IMR-90 (cell line): ENCODE measurements around the gene AHCYL2. TPM values are rescaled to one million over a fixed set of nuclear protein-coding genes. Genes with fewer than 3 reads are reported as not detected.

Experiments used
- ATAC-seq: fragments of 200-7000 bp; cut with Tn5 transposase; 2 replicates; pipeline ENCODE4 v1.9.1; 2020; ENCODE audit warnings: low read depth, mild to moderate bottlenecking, moderate library complexity
- BruUV-seq: library from RNA; stranded (reverse); fragments of 400-500 nt; replicated peaks from 2 replicates; lab custom pipeline; 2021; lab: Mats Ljungman, UMichigan
- CTCF ChIA-PET: fragments of 300-600 bp; formaldehyde crosslinking; extraction: SDS; loops from one replicate; lab custom pipeline; 2021; ENCODE audit warnings: antibody characterized with exemption; lab: Yijun Ruan, JAX
- POLR2A ChIA-PET: fragments of 300-600 bp; sonication (Branson Sonifier 250); formaldehyde crosslinking; loops from one replicate; lab custom pipeline; 2022; ENCODE audit warnings: antibody characterized with exemption; ENCODE audit not compliant: unreplicated experiment; lab: Charles Lee
- DNase-seq: peaks from one replicate; pipeline ENCODE4 v3.0.0; 2013
- H2AFZ ChIP-seq: replicated peaks from 2 replicates; pipeline ENCODE3; 2013; ENCODE audit warnings: low read length, mild to moderate bottlenecking; ENCODE audit not compliant: poor library complexity
- H2AK5ac ChIP-seq: 2 replicates; pipeline ENCODE4 v1.6.1; 2013; ENCODE audit warnings: low read depth, low read length, inconsistent platforms
- H2AK9ac ChIP-seq: replicated peaks from 2 replicates; pipeline ENCODE3; 2013; ENCODE audit warnings: mild to moderate bottlenecking, low read depth, low read length, moderate library complexity; ENCODE audit not compliant: poor library complexity
- H2BK120ac ChIP-seq: 2 replicates; pipeline ENCODE4 v1.6.1; 2013; ENCODE audit warnings: low read depth, low read length, inconsistent platforms
- H2BK15ac ChIP-seq: 3 replicates; pipeline ENCODE4 v1.6.1; 2013; ENCODE audit warnings: low read depth, low read length, inconsistent platforms
- H2BK20ac ChIP-seq: 2 replicates; pipeline ENCODE4 v1.6.1; 2013; ENCODE audit warnings: low read depth, mild to moderate bottlenecking, inconsistent platforms, low read length, moderate library complexity
- H2BK5ac ChIP-seq: 2 replicates; pipeline ENCODE4 v1.6.1; 2013; ENCODE audit warnings: mild to moderate bottlenecking, low read depth, low read length, inconsistent platforms; ENCODE audit not compliant: poor library complexity, severe bottlenecking
- H3K14ac ChIP-seq: replicated peaks from 2 replicates; pipeline ENCODE4 v1.6.1; 2013; ENCODE audit warnings: low read depth, low read length, inconsistent platforms
- H3K18ac ChIP-seq: 2 replicates; pipeline ENCODE4 v1.6.1; 2013; ENCODE audit warnings: low read depth, low read length, control low read depth
- H3K23ac ChIP-seq: 2 replicates; pipeline ENCODE4 v1.6.1; 2013; ENCODE audit warnings: low read depth, low read length, inconsistent platforms
- H3K27ac ChIP-seq: 2 replicates; pipeline ENCODE4 v1.5.1; 2013; ENCODE audit warnings: mild to moderate bottlenecking, control low read depth, low read length; ENCODE audit not compliant: insufficient read depth
- H3K27me3 ChIP-seq: 2 replicates; pipeline ENCODE4 v1.6.1; 2013; ENCODE audit warnings: low read length; ENCODE audit not compliant: control insufficient read depth, insufficient read depth
- H3K36me3 ChIP-seq: 2 replicates; pipeline ENCODE4 v1.6.1; 2013; ENCODE audit warnings: low read length, mixed read lengths; ENCODE audit not compliant: control insufficient read depth, insufficient read depth
- H3K4ac ChIP-seq: 2 replicates; pipeline ENCODE4 v1.6.1; 2013; ENCODE audit warnings: low read depth, low read length, inconsistent platforms
- H3K4me1 ChIP-seq: 2 replicates; pipeline ENCODE4 v1.6.1; 2013; ENCODE audit warnings: low read length, mixed read lengths; ENCODE audit not compliant: control insufficient read depth, insufficient read depth
- H3K4me2 ChIP-seq: 2 replicates; pipeline ENCODE4 v1.6.1; 2013; ENCODE audit warnings: low read depth, mild to moderate bottlenecking, control low read depth, low read length, moderate library complexity
- H3K4me3 ChIP-seq: 2 replicates; pipeline ENCODE4 v1.5.1; 2013; ENCODE audit warnings: low read depth, mild to moderate bottlenecking, control low read depth, low read length, moderate library complexity; ENCODE audit not compliant: insufficient read depth
- H3K56ac ChIP-seq: 2 replicates; pipeline ENCODE4 v1.6.1; 2013; ENCODE audit warnings: low read length, inconsistent platforms; ENCODE audit not compliant: insufficient read depth; ENCODE audit errors: extremely low read depth
- H3K79me1 ChIP-seq, 2 experiments: 2 replicates each; pipeline ENCODE4 v1.6.1; 2013; ENCODE audit warnings: low read length in 2 of 2, inconsistent platforms in 1 of 2, low read depth in 1 of 2
- H3K9ac ChIP-seq: 2 replicates; pipeline ENCODE4 v1.6.1; 2013; ENCODE audit warnings: low read depth, low read length, control low read depth
- H3K9me1 ChIP-seq: 2 replicates; pipeline ENCODE4 v1.6.1; 2013; ENCODE audit warnings: low read length, inconsistent platforms; ENCODE audit not compliant: insufficient read depth
- H3K9me3 ChIP-seq: 2 replicates; pipeline ENCODE4 v1.6.1; 2013; ENCODE audit warnings: low read length; ENCODE audit not compliant: control insufficient read depth, insufficient read depth
- H4K20me1 ChIP-seq: 2 replicates; pipeline ENCODE4 v1.6.1; 2013; ENCODE audit warnings: low read length, inconsistent platforms; ENCODE audit not compliant: insufficient read depth
- H4K5ac ChIP-seq: 2 replicates; pipeline ENCODE4 v1.6.1; 2013; ENCODE audit warnings: mild to moderate bottlenecking, low read depth, low read length, control low read depth
- H4K8ac ChIP-seq, 2 experiments: 2 replicates each; pipeline ENCODE4 v1.6.1; 2013; ENCODE audit warnings: low read depth in 2 of 2, low read length in 2 of 2, control low read depth in 1 of 2, inconsistent platforms in 1 of 2
- H4K91ac ChIP-seq: 2 replicates; pipeline ENCODE4 v1.6.1; 2013; ENCODE audit warnings: low read depth, low read length, inconsistent platforms; ENCODE audit not compliant: insufficient read depth
- BHLHE40 ChIP-seq: fragments of 150-350 bp; IDR thresholded peaks from 2 replicates; pipeline ENCODE4 v1.6.1; 2016; ENCODE audit warnings: mild to moderate bottlenecking, low read depth, low read length
- CEBPB ChIP-seq: IDR thresholded peaks from 2 replicates; pipeline ENCODE4 v1.6.1; 2012; ENCODE audit warnings: low read depth, low read length, improper control_type of control experiment
- CHD1 ChIP-seq: IDR thresholded peaks from 2 replicates; pipeline ENCODE4 v1.6.1; 2012; ENCODE audit warnings: low read depth, low read length, improper control_type of control experiment
- CTCF ChIP-seq: conservative IDR thresholded peaks from 2 replicates; pipeline ENCODE4 v1.5.1; 2012; ENCODE audit warnings: mild to moderate bottlenecking, low read depth, low read length, improper control_type of control experiment
- ELK1 ChIP-seq: fragments of 150-350 bp; IDR thresholded peaks from 2 replicates; pipeline ENCODE4 v1.6.1; 2016; ENCODE audit warnings: low read depth, mild to moderate bottlenecking, low read length, moderate library complexity, borderline replicate concordance
- FOS ChIP-seq: fragments of 150-350 bp; IDR thresholded peaks from 2 replicates; pipeline ENCODE4 v1.6.1; 2016; ENCODE audit warnings: low read depth, low read length
- MAFK ChIP-seq: IDR thresholded peaks from 2 replicates; pipeline ENCODE4 v1.6.1; 2012; ENCODE audit warnings: low read depth, low read length, improper control_type of control experiment
- MAZ ChIP-seq: IDR thresholded peaks from 2 replicates; pipeline ENCODE4 v1.6.1; 2012; ENCODE audit warnings: low read depth, mild to moderate bottlenecking, low read length, improper control_type of control experiment, moderate library complexity, borderline replicate concordance
- MXI1 ChIP-seq: IDR thresholded peaks from 2 replicates; pipeline ENCODE4 v1.6.1; 2012; ENCODE audit warnings: low read depth, mild to moderate bottlenecking, low read length, moderate library complexity, borderline replicate concordance
- NFE2L2 ChIP-seq: fragments of 150-350 bp; IDR thresholded peaks from 2 replicates; pipeline ENCODE4 v1.6.1; 2016; ENCODE audit warnings: low read depth, mild to moderate bottlenecking, low read length
- POLR2A ChIP-seq: IDR thresholded peaks from 2 replicates; pipeline ENCODE4 v1.6.1; 2012; ENCODE audit warnings: mild to moderate bottlenecking, low read depth, low read length
- RAD21 ChIP-seq: IDR thresholded peaks from 2 replicates; pipeline ENCODE4 v1.6.1; 2012; ENCODE audit warnings: low read length, improper control_type of control experiment
- RCOR1 ChIP-seq: IDR thresholded peaks from 2 replicates; pipeline ENCODE4 v1.6.1; 2012; ENCODE audit warnings: mild to moderate bottlenecking, low read length, improper control_type of control experiment; ENCODE audit not compliant: insufficient replicate concordance
- RFX5 ChIP-seq: IDR thresholded peaks from 2 replicates; pipeline ENCODE4 v1.8.0; 2012; ENCODE audit warnings: low read depth, mild to moderate bottlenecking, low read length, moderate library complexity
- SMC3 ChIP-seq: fragments of 150-350 bp; IDR thresholded peaks from 2 replicates; pipeline ENCODE4 v1.6.1; 2016; ENCODE audit warnings: low read depth, mild to moderate bottlenecking, antibody characterized with exemption, low read length, moderate library complexity
- USF2 ChIP-seq: fragments of 150-350 bp; IDR thresholded peaks from 2 replicates; pipeline ENCODE4 v1.6.1; 2017; ENCODE audit warnings: mild to moderate bottlenecking, antibody characterized with exemption, low read length, low read depth
- WGBS, 2 experiments: methylation state at CpG; one replicate each; pipeline versions ENCODE4 v1.1.5 to v1.1.7; 2013; ENCODE audit warnings: missing lambda C conversion rate in 2 of 2; ENCODE audit not compliant: insufficient read length in 1 of 2; ENCODE audit errors: extremely low coverage in 2 of 2; 5-methylcytosine and 5-hydroxymethylcytosine counted together
- dilution Hi-C: fragments of 300-500 bp; cut with HindIII; formaldehyde crosslinking; loops from one replicate; pipeline ENCODE4 v1.14.3; 2018; ENCODE audit warnings: low sequenced_read_pairs; ENCODE audit not compliant: unreplicated experiment
- in situ Hi-C: fragments of 300-500 bp; cut with MboI; formaldehyde crosslinking; loops from 3 replicates; pipeline ENCODE4 v1.14.3; 2019; ENCODE audit warnings: low sequenced_read_pairs, inconsistent platforms, mixed read lengths
- intact Hi-C: fragments of 100-400 bp; cut with micrococcal nuclease; formaldehyde crosslinking; loops from 2 replicates; pipeline ENCODE4 v1.10.0; 2022
- polyA plus RNA-seq, 3 experiments: library from polyadenylated mRNA; depleted of rRNA; stranded (reverse); fragments of >200 nt; gene quantifications; 2 replicates each; pipeline ENCODE4 v1.2.3, GENCODE V29; 2012; ENCODE audit warnings: low replicate concordance in 1 of 3
- total RNA-seq: library from RNA; depleted of rRNA; stranded (reverse); fragments of >200 nt; gene quantifications from 2 replicates; pipeline ENCODE4 v1.2.3, GENCODE V29; 2012

AHCYL2 gene
- total and polyA plus RNA-seq, 2 of the 4 experiments (the other 2 are of a cell fraction): 5.7 to 7.6 TPM

GRCh38 chr7:129457101-129457500 lies 232.3 kb downstream of the AHCYL2 start:
- CTCF ChIA-PET: no interaction called here

More at GRCh38 chr7:129457101-129457500, 232.3 kb downstream of the AHCYL2 start:
- no peak overlapping the region for H2BK120ac ChIP-seq
- H3K4me2 ChIP-seq: no peak overlapping the region
- no peak overlapping the region for H3K4me3 ChIP-seq
- no peak overlapping the region for H4K91ac ChIP-seq
- no peak overlapping the region for H4K8ac ChIP-seq
- H3K4ac ChIP-seq: no peak overlapping the region
- no TSS peak for BruUV-seq
- no peak overlapping the region for H2AK9ac ChIP-seq
- no peak overlapping the region for H3K23ac ChIP-seq
- no peaks in the 10 kb centered on the region for H3K27me3 ChIP-seq
- no peak overlapping the region for H3K56ac ChIP-seq
- no peak overlapping the region for H3K27ac ChIP-seq
- ATAC-seq: no peak
- no peak overlapping the region for H2BK15ac ChIP-seq
- intact Hi-C loops (no loop called here), dilution Hi-C loops (no loop called here), in situ Hi-C loops (no loop called here)
- no peak overlapping the region for H2BK5ac ChIP-seq
- no peak overlapping the region for H2BK20ac ChIP-seq
- TF ChIP-seq BHLHE40: no peak
- no peak for TF ChIP-seq MAFK
- no peak for TF ChIP-seq RCOR1
- no peak for TF ChIP-seq MAZ
- TF ChIP-seq MXI1: no peak
- TF ChIP-seq RFX5: no peak
- TF ChIP-seq FOS: no peak
- no peak for TF ChIP-seq POLR2A
- TF ChIP-seq CTCF: no peak
- no peak for TF ChIP-seq CHD1
- no peak for TF ChIP-seq ELK1
- TF ChIP-seq CEBPB: no peak
- TF ChIP-seq RAD21: no peak
- TF ChIP-seq NFE2L2: no peak
- no peak for TF ChIP-seq USF2
- TF ChIP-seq SMC3: no peak
- no peaks in the 10 kb centered on the region for H4K20me1 ChIP-seq
- no peak overlapping the region for H3K14ac ChIP-seq
- DNase-seq: no peak
- no peak overlapping the region for H2AK5ac ChIP-seq
- POLR2A ChIA-PET: no interaction called here
- WGBS, 2 experiments: no CpG with 5 or more reads among the region's 3 CpGs
- no peaks in the 10 kb centered on the region for H3K36me3 ChIP-seq
- H3K4me1 ChIP-seq: no peaks in the 10 kb centered on the region
- peaks cover 5% of the 10 kb centered on the region; the same call in 1 of the 2 replicates for H3K9me1 ChIP-seq
- no peaks in the 10 kb centered on the region for H3K9me3 ChIP-seq
- no peaks in the 10 kb centered on the region for H3K79me1 ChIP-seq
- no peak overlapping the region for H3K9ac ChIP-seq
- H4K5ac ChIP-seq: no peak overlapping the region
- H3K18ac ChIP-seq: no peak overlapping the region
- no peak overlapping the region for H2AFZ ChIP-seq
